ENCODE results near the gene FNDC3B.
A peak's percentile ranks its signal among the peaks of the same experiment; 100 is the strongest.

FNDC3B gene

DNA sequence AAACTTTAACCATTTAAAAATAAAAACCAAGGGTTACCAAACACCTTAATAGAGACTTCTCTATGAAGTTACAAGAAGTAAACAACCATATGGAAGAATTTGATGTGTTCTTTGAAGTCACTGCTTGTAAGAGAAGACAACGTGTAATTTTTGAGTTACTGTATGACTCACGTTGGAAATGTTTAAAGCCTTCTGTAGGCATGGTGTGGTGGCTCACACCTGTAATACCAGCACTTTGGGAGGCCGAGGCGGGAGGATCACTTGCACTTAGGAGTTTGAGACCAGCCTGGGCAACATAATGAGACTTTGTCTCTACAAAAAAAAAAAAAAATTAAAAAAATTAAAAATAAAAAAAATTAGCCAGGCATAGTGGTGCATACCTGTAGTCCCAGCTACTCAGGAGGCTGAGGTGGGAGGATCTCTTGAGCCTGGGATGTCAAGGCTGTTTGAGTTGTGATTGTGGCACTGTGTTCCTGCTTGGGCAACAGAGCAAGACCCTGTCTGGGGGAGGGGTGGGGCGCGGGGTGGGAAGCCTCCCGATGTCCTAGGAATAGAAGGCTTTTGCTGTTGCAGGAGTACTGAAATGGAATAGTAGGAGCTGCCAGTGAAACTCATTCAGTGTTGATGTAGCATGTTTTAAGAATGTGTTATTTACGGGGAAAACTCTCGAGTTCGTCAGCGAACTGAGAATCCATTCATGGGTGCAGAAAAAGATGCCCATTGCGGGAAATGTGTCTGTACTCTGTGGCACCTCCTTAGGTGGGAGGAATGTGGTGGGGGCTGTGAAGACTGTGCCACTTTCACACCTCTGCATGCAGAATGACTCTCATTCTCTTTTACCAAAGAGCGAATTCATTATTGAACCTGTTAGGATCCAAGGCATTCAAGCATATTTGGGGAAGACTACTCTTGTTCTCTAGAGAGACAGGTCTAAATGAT is 134.2 kb downstream of the FNDC3B start:
- DNase-seq: no peak

- DNase-seq: no peak
Observed at GRCh38 chr3:172174513-172175253, 135.3 kb downstream of the FNDC3B start.

DNA sequence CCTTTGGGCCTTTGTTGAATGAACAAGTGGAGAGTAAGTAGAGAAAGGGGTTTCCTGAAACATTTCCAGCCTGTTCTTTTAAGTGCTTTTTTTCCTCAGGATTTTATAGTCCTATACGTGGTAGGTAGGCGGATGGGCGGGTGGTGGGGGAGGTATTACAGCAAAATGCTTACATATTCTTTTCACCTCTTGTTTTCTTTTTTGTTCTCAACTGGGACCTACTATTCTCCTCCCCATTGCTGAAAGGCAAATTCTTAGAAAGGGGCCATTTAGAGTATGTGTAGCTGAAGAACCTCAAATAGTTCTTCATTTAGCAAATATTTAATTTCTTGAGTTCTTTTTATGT is 135.8 kb downstream of the FNDC3B start:
- DNase-seq: no peak

DNA sequence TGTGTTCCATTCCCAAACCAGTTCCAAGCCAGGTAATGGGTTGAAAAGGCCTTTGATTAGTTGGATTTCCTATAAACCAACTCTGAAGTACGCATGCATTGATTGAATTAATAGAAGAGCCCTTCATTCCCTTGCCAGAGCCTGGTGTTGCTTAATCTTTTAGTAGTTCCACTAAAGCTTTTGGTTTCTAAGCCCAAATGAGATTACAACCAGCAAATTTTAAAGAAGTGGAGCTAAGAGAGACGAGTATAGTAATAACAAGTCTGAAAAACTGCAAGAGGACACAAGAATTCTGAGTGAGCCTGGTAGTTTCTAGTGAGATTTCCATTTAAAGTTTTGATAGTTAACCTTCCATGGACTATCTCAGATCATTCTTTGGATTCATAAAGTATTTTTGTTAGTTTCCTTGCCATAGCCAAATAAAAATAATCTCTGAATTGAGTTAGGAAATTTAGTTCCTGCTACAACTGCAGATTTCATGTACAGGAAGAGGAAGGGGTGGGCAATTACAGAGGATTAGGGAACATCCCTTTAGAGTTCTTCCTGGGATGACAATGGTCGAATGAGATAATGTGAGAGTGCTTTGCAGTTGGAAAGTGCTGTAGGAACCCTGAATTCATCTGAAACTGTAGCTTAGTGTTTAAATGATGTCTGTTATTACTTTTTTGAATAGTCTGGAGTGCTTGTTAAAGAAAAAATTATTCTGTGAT is 136.8 kb downstream of the FNDC3B start:
- no peak for DNase-seq

DNA sequence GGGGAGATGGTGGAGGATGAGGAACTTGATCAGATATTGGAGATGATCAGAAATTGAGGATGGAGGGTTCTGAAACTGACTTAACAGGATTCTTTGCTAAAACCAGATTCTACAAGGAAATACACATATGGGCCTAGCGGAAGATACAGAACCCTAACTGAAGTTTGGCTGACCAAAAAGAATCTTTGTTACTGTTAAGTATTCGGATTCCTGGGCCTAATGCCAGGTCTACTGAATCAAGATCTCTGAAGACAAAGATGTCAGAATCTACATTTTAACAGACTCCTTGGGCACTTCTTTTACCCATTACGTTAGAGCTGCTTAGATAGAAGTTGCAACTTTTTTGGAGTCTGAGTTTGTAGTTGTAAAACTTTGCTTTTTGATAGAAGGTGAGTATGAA is 137.7 kb downstream of the FNDC3B start:
- DNase-seq: peak; percentile 58

DNA sequence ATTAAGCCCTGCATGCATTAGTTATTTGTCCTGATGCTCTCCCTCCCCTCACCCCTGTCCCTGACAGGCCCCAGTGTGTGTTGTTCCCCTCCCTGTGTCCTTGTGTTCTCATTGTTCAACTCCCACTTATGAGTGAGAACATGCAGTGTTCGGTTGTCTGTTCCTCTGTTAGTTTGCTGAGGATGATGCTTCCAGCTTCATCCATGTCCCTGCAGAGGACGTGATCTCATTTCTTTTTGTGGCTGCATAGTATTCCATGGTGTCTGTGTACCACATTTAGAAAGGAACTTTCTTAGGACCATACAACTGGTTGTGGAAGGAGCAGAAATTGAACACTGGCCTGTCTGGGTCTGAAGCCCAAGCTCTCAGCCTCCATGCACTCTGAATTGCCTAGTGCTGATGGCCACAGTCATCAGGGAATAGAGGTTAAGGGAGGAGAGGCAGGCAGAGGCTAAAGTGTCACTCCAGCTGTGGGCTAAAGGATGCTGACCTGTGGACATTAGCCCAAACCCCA is 138.5 kb downstream of the FNDC3B start:
- DNase-seq: no peak

- no peak for DNase-seq
Observed at GRCh38 chr3:172179680-172180399, 140.5 kb downstream of the FNDC3B start.

DNA sequence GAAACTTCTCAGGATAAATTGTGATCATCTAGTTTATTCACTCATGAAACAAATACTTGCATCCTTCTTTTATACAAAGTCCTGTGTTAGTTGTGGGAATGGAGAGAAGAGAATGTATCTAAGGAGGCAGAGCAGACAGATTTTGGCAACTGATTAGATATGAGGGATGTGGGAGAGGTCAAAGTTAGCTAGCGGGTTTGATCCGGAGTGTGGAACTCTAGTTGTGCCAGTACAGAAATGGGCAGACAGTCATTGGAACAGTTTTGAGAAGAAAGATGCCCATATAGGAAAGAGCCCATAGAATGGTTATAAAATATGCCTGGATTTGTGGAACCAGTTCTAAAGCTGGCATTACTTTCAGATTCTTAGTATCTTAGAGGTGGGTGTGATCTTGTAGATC is 141.1 kb downstream of the FNDC3B start:
- DNase-seq: no peak

DNA sequence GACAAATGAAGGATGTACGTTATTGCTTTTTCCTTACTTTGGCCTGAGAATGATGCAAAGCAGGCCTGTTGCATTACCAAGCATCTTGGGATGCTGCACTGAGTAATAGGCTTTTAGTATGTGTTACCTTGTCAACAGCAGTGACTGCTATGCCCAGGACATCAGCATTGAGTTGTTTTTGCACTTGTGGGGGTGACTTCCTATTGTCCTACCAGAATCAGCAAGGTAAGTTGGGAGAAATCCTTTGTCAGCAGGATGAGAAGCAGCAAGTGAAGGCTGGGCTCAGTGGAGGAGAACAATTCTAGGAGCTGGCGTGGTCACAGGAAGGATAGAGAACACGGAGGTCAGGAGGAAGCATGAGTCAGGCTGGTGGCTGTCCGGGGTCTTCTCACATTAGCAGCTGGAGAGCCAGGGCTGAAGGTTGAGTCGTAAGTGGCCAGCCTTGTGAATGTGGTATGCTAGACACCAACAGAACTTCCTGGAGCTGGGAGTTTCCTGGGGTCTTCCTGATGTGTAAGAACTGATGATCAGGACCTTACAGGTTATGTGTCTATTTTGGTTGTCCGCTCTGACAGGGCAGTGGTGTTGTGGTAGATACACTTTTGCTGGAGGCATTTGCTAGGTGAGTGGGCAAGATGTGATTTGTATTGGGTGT is 142.7 kb downstream of the FNDC3B start:
- DNase-seq: peak; percentile 81

- no peak for DNase-seq
Observed at GRCh38 chr3:172182797-172183196, 143.4 kb downstream of the FNDC3B start.

GRCh38 chr3:172184106-172184822 is 144.9 kb downstream of the FNDC3B start:
- no peak for DNase-seq

GRCh38 chr3:172185907-172186306 is 146.5 kb downstream of the FNDC3B start:
- DNase-seq: no peak

GRCh38 chr3:172186607-172187006 is 147.2 kb downstream of the FNDC3B start:
- no peak for DNase-seq

- no peak for DNase-seq
Observed at GRCh38 chr3:172187511-172187910, 148.1 kb downstream of the FNDC3B start.

- no peak for DNase-seq
Observed at GRCh38 chr3:172188511-172188910, 149.1 kb downstream of the FNDC3B start.

GRCh38 chr3:172189213-172189612 is 149.8 kb downstream of the FNDC3B start:
- no peak for DNase-seq

DNA sequence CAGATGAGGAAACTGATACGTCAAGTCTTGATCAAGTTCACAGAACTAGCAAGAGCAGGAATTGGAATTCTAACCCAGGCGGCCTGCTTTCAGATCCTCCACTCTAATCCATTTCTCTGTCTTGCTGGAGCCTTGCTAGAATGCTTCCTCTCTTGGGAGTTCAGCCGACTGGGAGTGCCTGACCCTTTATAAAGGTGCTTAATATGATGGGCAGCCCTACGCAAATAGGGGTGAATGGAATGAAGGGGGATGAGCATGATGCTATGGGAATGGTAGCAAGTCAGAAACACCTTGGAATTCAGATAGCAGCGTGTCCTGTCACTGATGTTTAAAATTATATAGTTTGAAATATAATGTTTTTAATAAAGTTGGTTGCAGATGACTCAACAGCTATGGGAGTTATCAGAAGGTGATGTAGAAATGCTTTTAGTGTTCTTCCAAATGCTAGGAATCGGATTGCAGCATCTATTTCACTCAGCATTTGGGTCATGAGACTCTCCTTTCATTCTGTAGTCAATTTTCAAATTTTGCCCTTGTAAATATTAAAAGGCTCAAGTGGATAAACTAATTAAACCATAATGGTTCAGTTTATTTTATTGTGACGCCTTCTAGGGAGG is 150.7 kb downstream of the FNDC3B start:
- DNase-seq: no peak

- no peak for DNase-seq
Observed at GRCh38 chr3:172190980-172191379, 151.6 kb downstream of the FNDC3B start.

- DNase-seq: no peak
Observed at GRCh38 chr3:172191629-172192028, 152.3 kb downstream of the FNDC3B start.

- no peak for DNase-seq
Observed at GRCh38 chr3:172192830-172193415, 153.5 kb downstream of the FNDC3B start.
